Tibial nerve (tissue), 4 donors: ENCODE data around the gene ESM1.

ENCODE experiments used
- CTCF ChIP-seq, 5 experiments: fragments of 200-600 bp in 3 of 5; fragments of 450-650 bp in 2 of 5; sonication (generic) in 3 of 5; IDR thresholded peaks; one replicate each; pipeline ENCODE4 v1.5.1; 2016 to 2019; ENCODE audit warnings: antibody characterized with exemption in 5 of 5, mild to moderate bottlenecking in 3 of 5, moderate library complexity in 2 of 5
- EP300 ChIP-seq, 2 donors: sonication (generic); formaldehyde crosslinking; IDR thresholded peaks; one replicate each; pipeline ENCODE4 v1.6.1; 2017; ENCODE audit warnings: antibody characterized with exemption in 2 of 2, mild to moderate bottlenecking in 1 of 2
- POLR2A ChIP-seq, 2 donors: fragments of 450-650 bp; IDR thresholded peaks; one replicate each; pipeline ENCODE4 v1.6.1; 2017; ENCODE audit warnings: antibody characterized with exemption in 2 of 2, mild to moderate bottlenecking in 2 of 2, moderate library complexity in 2 of 2

DNA sequence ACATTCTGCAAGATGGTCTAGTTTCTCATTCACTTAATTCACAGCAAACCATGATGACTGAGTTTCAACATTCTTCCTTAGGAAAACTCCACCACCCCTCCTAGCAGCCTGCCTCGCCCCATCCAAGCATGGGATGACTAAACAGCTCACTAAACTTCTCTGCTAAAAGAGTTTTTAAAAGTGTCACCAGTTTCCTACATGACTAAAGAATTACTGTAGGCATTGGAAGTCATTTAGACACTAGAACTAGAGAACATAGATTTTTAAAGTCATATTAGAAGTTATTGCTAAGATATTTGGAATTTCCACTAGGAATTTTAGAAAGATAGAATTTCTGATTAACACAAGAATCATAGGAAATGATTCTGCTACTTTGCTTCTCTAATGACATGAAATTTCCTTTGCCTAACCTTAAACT lies 5.5 kb upstream of the ESM1 start:
- TF ChIP-seq CTCF (IDR thresholded peaks at IDR 0.05) (no peak), POLR2A (IDR thresholded peaks at IDR 0.05) (no peak), EP300 (IDR thresholded peaks at IDR 0.05) (no peak)
